Kidney tubule cell (primary cell): ENCODE measurements around the gene SPDYA.
A peak's percentile ranks its signal among the peaks of the same experiment; 100 is the strongest.

Experiments used
- DNase-seq: peaks from one replicate; pipeline ENCODE4 v3.0.0-alpha.2; 2018; ENCODE audit warnings: low spot score

The SPDYA gene

DNA sequence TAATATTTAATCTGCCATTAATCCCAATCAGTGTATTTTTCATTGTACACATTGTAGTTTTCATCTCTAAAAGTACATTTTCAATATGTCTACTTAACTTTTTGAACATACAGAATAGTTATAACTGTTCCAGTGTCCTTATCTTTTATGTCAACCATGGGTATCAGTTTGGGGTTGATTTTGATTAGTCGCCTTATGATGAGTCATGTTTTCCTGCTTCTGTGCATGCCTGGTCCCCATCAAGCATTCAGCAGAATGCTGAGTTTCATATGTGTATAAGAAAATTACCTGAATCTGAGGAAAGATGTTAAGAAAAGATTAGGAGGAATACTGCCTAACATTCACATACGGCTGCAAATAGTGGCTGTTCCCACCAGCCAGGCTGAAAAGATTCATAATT, 17.7 kb downstream of the SPDYA start:
- DNase-seq, result peak; percentile 20

DNA sequence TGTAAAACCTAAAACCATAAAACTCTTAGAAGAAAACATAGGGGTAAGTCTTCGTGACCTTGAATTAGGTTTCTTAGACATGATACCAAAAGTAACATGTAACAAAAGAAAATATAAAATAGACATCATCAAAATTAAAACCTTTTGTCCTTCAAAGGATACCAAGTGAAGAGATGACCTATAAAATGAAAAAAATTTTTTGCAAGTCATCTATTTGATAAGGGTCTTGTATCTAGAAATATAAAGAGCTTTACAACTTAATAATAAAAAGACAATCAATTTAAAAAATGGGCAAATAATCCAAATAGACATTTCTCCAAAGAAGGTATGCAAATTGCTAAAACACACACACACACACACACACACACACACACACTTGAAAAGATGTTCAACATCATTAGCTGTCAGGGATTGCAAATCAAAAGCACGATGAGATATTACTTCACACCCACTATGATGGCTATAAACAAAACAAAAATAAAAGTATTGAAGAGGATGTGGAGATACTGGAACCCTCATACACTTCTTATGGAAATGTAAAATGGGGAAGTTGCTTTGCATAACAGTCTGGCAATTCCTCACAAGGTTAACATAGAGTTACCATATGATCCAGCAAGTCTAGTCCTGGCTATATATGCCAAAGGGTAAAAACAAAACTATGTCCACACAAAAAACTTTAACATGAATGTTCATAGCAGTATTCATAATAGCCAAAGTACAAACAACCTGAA, 23.3 kb downstream of the SPDYA start:
- no peak for DNase-seq

DNA sequence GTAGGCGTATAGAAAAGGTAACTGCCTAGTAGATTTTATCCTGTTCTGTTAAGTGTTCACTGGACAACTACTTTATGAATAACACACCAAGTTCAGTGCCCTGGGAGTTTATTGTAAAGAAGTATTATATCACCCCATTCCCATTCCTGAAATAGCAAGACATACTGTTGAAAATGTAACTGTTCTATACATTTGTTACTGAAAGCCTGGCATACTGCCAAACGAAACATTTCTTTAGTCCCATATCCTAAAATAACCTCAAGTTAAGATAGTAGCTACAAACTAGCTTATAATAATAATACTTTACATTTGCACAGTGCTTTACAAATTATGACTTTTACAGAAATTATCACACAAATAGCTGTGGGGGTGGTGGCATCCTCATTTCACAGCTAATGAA, 25.1 kb downstream of the SPDYA start:
- DNase-seq, result no peak

DNA sequence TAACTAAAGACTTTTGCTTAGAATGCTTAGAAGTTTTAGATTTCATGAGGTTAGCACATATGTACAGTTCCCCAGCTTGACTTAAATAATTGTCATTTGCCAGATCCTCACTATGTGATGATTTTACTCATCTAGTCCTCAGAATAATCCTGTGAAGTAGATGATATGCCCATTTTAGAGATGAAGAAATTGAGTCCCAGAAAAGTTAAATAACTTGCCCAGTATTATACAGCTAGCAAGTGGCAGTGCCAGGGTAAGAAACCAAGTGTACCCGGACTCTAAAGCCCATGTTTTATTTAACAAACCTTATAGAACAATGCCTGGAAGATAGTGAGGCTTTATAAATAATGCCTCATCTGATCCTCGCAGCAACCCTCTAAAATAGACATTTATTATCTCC, 28.3 kb downstream of the SPDYA start:
- DNase-seq, result no peak

DNA sequence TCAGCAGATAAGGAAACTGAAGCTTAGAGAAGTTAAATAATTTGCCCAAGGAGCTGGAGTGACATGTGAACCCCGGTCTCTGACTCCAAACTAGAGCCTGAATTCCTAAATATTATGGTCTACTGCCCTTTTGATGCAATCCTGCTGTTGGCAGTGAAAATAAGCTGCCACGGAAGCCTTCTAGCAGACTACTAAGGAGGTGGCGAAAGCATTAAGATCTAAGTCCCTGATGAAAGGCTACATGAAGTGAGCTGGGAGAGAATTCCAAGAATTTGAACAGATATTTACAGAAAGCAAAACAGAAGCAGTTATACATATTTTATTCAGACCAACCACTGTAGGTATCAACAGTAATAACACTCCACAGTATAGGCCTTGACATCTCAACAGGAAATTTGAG, 31.4 kb downstream of the SPDYA start:
- DNase-seq, result no peak

DNA sequence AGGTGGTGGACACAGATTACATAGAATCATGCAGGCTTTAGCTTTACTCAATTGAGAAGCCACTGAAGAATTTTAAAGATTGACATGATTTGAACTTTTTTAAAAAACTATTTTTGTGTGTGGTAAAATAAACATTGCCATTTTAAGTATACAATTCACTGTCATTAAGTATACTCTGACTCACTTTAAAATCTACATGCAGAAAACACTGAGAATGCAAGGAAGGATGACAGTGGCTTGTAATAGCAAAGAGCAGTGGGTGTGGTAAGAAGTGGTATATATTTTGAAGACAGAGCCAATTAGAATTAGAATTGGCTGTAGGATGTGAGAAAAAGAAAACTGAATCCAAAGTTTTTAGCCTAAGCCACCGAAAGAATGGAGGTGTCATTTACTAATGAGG, 44.6 kb downstream of the SPDYA start:
- no peak for DNase-seq

DNA sequence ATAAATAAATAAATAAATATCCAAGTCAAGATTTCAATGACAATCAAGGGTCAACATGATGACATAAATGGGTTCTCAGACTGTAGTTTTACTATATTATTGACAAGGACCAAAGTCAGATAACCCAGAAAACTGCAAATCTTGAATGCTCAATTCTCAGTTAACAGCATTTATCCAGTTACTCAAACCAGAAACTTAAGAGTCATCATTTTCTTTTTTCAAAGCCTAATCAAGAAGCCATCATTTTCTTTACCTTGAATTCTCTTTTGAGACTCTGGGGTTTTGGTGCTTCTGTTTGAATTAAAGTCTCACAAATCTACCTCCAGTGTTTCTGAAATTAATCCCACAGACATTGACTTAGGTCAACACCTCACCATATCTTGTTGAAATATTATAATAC, 45.3 kb downstream of the SPDYA start:
- no peak for DNase-seq

DNA sequence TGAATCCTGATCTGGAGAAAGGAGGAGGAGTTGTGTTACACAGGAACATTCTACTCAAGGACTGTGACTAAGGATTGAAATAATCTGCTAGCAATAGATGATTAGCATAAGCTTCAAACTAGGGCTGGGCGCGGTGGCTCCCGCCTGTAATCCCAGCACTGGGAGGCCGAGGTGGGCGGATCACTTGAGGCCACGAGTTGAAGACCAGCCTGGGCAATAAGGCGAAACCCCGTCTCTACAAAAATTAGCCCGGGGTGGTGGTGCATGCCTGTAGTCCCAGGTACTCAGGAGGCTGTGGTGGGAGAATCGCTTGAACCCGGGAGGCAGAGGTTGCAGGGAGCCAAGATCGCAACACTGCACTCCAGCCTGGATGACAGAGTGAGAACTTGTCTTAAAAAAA, 58.0 kb downstream of the SPDYA start:
- DNase-seq, result no peak

DNA sequence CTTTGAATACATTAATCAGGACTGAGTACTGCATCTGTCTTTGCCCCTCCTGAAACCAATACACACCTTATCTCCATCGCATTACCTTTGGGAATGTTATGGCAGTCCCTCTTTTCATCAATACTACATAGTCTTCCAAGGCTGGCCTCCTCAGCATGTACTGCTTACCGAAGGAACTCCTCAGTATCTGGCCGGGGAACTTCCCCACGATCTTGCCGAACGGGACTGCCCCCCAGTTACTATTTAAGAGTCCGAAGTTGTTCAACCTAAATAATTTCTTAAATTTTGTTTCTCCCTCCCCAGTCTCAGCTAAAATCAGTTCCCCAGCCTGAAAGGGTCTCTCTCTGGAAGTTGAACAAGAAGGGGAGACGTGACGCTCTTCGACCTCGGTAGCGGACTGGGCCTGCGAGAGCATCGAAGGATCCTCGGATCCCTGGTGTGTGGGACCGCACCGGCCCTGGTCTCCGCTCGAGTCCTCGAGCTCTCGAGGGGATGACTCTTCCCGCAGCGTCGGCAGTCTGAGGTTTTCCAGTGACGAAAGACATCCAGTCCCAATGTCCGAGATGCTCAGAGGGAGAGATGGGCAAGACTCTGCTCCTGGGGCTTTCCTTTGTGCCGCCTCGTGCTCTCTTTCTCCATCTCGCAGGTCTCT, 59.0 kb downstream of the SPDYA start:
- no peak for DNase-seq

DNA sequence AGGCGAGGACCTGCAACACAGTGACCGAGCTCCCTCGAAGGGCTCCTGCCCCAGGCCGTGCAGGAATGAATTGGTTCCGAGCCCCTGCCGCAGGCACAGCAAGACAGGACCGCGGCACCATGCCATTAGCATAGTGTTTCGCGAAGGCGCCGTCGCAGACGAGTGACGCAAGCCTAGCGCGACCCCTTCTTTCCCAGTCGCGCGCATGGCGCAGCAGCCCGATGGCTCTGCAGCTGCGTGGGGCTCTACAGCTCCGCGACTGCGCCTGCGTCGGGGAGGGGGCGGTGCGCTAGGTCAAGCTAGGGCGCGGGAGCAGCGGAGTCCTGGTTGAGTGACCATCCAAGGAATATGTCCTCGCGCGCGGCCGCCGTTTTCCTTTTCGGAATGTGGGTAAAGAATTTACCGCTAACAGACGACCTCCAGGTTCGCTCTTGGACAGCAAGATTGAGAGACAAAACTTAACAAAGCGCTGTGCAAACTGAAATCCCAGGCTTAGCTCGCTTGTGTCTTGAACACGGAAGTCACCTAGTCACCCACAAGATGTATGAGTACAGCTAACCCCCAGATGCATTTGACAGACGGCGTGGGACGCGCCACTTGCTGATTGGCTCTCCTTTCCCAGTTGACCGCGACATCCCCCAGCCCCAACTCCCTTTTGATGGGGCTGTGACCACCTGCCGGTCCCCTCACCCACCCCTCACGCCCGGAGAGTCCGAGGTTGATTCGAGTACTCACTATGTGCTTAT, 59.7 kb downstream of the SPDYA start, which contains the start of gene TRMT61B:
TRMT61B (minus strand) TSS at position 164 of the 746 bp plus-strand sequence; CDS start at position 132, 32 bp downstream.
- peak; percentile 96 for DNase-seq

DNA sequence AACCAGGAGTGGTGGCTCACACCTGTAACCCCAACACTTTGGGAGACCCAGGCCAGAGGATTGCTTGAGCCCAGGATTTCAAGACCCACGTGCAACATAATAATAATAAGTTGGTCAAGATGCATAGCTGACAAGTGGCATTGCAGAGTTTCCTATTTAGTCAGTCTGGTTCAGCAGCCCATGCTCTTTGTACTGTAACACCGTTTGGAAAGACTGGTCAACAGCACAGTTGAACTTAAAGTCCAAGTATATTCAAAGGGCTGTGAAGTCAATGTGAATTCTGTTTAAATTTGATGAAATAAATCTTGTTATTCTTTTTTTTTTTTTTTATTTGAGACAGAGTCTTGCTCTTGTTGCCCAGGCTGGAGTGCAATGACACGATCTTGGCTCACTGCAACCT, 61.0 kb downstream of the SPDYA start:
- DNase-seq, result no peak

DNA sequence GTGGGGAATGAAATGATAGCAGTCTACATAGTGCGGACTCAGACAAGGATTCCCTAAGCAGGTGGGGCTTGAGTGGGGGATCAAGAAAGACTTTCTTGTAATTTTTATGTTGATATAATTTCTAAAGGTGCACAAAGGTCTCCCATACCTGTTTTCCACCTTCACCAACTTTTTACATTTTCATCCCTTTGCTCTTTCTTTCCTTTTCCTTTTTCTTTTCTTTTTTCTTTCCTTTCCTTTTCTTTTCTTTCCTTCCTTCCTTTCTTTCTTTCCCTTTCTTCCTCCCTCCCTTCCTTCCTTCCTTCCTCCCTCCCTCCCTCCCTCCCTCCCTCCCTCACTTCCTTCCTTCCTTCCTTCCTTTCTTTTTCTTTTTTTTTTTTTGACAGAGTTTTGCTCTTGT, 69.6 kb downstream of the SPDYA start:
- DNase-seq, result no peak

DNA sequence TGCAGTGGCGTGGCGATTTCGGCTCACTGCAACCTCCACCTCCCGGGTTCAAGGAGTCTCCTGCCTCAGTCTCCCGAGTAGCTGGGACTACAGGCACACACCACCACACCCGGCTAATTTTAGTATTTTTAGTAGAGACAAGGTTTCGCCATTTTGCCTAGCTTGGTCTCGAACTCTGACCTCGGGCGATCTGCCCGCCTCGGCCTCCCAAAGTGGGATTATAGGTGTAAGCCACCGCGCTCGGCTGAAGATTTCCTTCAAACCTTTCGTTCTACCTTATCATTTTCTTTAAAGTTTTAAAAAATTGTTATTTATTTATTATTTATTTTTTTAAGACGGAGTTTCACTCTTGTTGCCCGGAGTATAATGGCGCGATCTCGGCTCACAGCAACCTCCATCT, 82.9 kb downstream of the SPDYA start:
- no peak for DNase-seq

DNA sequence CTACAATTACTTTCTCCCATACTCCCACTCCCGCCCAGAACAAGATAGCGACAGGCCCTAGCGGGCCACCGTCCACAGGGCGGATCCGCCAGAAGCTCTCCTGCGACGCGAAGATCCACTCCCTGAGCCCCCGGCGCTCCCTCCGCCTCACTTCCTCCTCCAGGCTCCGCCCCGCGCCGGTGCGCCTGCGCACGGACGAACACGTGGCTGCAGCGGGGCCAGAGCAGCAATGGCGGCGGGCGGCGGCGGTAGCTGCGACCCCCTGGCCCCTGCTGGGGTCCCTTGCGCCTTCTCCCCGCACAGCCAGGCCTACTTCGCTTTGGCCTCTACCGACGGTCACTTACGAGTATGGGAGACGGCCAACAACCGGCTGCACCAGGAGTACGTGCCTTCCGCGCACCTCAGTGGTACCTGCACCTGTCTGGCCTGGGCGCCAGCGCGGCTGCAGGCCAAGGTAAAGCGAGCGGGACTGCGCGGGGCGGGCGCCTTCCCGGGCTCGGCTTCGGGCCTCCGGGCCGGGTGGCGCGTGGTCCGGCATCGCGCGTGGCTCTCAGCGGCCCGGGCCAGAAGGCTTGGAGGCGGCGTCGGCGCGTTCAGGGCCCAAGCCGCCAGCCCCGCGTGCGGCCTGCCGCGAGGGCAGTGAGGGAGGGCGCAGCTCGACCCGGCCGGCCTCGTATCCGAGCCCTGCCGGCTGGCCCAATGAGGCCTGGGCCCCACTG, 84.0 kb downstream of the SPDYA start, which contains the start of gene WDR43:
WDR43 (plus strand) TSS at position 198 of the 719 bp plus-strand sequence; CDS start at position 230, 32 bp downstream.
- peak; percentile 99 for DNase-seq

DNA sequence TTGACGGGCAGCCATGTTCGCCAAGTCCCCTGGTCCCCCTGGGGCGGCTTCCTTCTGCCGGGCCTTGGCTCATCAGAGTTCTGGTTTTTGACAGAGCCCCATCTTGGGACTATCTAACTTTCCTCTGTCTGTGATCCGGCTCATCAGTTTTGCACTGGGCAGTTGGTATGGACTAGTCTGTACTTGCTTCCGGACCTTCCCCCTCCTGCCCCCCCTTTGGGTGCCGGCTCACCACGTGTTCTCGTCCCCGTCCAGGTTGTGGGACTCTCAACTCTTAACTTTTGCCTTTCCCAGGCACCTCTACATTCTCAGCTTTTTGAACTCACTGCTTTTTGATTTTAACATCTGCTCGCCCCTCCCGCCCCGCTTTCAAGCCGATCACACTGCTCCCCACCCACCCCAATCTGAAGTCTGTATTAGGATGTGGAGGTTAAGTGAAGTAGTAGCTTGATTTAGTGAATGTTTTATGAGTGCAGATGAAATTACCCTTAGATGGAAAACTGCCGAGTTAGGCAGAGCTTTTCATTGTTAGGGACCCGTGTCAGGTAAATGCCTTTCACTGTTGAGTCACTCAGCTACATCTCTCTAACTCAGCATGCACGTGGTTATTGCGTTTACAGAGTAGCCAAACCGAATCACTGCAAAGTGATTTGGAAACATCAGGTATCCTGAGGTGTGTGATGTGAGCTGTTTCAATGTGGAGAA, 84.7 kb downstream of the SPDYA start:
- peak; percentile 79 for DNase-seq

DNA sequence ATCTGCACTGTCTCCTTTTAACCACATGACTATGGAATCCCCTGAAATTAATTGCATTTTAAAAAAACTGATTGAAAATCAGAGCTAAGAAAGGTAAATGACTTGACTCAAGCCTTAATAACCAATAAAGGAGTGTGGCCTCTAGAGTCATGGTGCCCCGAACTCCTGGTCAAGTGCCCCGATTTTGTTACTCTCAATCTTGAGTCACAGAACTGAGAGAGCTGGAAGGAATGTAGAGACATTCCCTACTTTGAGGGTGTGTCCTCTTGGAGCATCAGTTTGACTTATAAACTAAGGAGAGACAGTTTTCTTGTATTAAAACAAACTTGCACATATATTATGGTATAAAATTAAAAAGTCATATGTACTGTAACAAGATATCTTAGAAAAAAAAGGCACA, 86.3 kb downstream of the SPDYA start:
- peak; percentile 69 for DNase-seq

DNA sequence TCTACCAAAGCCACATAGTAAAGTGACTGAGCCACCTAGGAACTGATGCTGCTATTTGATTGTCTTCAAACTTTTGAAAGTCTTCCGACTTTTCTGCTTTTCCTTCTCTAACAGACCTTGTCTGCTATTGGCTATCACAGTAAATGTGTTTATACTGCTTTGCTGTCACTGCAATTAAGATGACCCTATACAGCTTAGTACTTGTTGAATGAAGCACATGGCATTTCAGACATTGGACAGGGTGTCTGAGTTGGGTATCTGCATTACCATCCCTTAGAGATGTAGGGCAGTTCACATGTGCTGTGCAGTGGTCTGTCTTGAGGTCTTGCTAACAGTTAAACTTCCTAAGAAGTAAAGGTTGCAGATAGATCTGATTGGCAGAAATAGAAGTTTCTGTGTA, 87.4 kb downstream of the SPDYA start:
- DNase-seq, result no peak
